Epidermal melanocyte (primary cell): ENCODE results near the gene NOSTRIN.
"Not testable (repeated sequence)": the region's sequence is repeated elsewhere in the genome, so short reads cannot be mapped to it uniquely, and the experiment has no call there.

Experiments
- DNase-seq: peaks from one replicate; pipeline ENCODE4 v3.0.0; 2011; ENCODE audit warnings: low spot score; ENCODE audit not compliant: insufficient read length

NOSTRIN gene, protein sequence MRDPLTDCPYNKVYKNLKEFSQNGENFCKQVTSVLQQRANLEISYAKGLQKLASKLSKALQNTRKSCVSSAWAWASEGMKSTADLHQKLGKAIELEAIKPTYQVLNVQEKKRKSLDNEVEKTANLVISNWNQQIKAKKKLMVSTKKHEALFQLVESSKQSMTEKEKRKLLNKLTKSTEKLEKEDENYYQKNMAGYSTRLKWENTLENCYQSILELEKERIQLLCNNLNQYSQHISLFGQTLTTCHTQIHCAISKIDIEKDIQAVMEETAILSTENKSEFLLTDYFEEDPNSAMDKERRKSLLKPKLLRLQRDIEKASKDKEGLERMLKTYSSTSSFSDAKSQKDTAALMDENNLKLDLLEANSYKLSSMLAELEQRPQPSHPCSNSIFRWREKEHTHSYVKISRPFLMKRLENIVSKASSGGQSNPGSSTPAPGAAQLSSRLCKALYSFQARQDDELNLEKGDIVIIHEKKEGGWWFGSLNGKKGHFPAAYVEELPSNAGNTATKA

DNA sequence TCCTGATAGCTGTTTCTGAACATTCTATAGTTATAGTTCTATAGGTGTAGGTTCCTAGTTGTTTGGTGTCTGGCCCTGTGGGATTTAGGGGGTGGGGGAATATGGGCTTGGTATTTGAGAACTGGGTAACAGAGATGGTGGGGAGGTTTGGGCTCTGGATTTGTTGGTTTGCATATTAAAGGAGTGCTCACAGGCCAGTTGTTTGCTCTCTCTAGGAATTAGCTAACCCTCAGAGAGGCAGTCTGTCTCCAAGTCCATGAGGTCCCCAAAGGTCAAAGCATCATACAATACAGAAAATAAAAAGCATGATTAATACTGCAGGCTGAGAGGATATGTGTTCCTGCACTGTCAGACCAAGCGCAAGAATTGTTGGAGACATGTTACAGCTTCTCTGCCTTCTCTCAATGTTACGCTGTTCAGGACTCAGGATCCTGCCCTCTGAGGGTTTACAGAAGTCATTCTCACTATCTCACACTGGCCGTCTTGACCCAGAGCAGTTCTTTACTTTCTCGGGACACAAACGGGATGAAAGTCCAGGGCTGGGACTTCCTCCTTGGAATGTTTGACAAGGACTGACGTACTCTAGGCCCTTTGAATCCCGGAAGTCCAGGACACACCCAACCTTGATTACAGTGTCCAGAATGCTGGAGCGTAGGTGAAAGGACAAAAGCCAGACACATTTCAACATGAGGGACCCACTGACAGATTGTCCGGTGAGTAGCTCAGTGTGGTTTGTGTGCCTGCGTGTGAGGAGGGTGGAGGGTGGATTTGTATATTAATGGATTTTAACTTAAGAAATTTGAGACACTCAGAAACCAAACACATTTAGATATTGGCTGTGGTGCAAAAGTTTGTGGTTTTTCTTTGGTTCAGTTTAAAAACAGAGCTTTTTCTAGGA is at the start of gene NOSTRIN:
TSS of gene NOSTRIN (plus strand) at position 677 of the 898 bp plus-strand sequence. CDS start at position 687, 10 bp downstream.
- no peak for DNase-seq

DNA sequence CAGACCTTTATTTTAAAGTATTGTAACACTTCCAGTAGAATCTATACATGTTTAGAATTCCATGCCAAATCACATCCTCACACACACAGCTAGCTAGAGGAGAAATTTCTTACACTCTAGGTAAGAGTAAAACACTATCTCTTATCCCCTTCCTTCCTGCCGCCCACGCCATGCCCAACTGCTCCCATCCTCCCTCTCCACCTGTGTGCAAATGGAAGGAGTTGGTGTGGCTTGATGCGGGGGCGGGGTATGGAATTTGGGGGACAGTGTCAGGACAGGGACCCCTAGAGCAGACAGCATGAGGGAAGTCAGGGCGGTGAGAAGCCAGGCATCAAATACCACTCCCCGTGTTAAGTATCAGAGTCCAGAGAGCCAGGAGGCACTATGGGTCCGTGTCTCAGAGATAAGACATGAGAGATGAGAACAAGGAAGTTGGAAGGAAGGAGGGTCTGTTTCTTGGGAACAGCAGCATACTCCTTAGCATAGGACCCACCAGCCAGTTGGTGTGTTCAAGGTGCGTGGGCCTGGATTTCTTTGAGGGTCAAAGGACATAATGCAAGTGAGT is 48.6 kb upstream of the NOSTRIN start:
- no peak for DNase-seq

DNA sequence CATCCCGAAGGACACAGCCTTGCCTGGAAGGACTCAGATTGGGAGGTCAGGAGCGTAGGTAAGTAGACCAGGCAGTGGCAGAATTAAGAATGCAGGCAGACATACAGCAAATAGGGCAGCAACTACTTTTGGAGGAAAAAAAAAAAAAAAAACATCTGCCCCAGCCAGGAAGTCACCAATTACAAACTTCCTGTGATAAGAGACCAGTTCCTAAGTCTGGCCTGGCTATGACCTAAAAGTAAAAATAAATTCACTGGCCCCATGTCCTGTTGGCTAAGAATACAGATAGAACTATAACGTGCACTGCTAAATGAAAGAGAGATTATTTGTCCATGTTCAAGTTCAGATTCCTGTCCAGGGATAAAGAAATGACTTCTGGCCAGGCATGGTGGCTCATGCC is 45.2 kb upstream of the NOSTRIN start:
- no peak for DNase-seq

DNA sequence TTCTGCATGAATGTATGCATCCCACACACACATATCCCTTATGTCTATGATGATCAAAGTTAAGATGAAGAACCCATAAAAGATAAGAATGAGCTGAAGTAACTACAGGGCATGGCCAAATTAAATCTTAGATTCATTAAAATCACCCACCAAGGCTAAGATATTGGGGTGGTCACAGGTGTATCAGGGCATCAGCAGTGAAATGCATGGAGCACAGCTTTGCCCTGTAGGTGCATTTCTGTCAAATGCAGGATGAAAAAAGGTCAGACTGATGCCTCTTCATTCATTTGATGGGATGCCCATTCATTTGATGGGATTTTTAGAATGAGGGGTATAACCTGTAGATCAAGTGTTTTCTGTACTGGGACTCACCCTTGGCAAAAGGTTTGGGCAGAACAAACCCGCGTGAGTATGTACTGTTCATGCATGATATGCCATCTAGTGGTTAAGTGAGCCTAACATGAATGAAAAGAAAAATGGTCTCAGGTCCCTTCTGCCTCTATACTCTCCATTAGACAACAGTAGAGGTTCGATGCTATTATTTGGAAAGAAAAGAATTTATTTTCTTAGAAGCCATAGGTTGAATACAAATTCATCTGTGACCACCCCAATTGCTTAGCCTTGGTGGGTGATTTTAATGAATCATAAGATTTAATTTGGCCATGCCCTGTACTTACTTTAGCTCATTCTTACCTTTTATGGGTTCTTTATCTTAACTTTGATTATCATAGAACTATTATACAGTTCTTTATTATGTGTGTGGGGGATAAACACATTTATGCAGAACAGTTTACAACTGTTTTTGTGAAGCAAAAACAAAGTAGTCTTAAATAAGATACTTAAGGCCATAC is 43.2 kb upstream of the NOSTRIN start:
- DNase-seq, result peak; percentile 55

DNA sequence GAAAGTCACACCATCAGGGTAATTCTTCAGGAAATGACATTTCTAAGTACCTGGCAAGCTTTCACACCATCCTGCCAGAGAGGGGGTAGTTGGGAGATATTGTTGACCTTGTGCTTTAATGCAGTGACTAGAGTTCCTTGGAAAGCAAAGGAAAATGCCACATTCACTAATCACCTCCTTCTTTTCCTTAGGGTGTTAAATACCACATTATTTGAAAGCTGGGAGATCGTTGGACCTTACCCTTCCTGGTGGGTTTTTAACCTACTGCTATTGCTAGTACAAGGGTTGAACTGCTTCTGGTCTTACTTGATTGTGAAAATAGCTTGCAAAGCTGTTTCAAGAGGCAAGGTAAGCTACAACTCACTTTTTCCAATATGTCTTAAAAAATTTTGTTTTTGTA is 37.0 kb upstream of the NOSTRIN start:
- no peak for DNase-seq

DNA sequence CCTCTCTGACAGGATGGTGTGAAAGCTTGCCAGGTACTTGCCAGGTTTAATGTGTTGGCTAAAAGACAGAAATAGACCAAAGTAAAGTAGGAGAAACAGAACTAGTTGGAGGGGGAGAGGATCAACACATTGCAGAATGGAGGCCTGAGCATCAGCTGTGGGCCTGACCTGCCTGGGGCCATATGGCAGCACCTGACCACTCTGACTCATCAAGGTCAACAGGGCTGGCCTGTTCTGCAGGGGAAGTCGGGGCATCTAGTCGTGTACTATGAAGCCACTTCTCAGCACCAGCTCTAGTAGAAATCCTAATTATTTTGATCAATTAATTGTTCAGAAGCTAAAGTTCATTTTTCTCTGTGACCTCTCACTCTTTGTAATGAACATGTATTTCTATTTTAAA is 35.8 kb upstream of the NOSTRIN start:
- no peak for DNase-seq

DNA sequence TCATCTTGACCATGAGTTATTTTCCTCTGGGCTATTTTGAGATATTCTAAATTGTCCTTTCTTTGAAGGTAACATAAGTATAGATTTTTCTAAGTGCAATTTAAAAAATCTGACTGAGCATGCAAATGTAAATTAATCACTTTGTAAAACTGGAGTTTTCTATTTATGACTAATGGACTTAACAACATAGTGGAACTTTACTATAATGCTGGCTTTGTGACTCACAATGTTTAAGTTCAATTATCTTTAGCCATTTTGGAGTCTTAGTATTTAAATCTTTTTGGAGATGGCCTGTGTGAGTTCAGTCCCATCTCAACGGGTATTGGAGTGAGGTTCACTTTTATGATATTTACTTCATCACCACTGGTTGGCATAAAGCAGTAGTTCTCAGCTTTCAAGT is 35.2 kb upstream of the NOSTRIN start:
- DNase-seq, result no peak

DNA sequence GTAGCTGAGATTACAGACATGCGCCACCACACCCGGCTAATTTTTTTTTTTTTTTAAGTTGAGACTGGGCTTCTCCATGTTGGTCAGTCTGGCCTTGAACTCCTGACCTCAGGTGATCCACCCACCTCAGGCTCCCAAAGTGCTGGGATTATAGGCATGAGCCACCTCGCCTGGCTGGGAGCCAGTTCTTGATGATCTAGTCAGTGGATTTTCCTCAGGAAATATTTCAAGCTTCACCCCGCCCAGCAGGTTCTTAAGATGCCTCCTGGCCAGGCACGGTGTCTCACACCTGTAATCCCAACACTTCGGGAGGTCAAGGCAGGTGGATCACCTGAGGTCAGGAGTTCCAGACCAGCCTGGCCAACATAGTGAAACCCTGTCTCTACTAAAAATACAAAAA is 34.1 kb upstream of the NOSTRIN start:
- not testable (repeated sequence) for DNase-seq

DNA sequence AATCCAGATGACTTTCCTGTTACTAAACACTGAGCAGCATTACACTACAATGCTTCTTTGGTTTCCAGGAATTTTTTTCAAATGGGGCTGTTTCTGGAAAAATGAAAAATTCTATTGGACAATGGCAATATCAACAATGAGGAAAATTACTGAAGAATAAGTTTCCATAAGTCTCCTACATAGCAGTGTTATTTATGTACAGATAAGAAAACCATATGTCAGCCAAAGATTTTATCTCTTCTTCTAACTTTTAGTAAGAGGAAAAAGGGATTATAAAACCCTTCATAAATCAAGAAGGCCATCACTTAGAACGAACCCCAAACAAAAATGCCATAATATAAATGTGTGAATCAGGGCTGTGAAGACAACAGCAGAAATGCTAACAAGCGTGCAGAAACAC is 31.6 kb upstream of the NOSTRIN start:
- DNase-seq, result no peak

DNA sequence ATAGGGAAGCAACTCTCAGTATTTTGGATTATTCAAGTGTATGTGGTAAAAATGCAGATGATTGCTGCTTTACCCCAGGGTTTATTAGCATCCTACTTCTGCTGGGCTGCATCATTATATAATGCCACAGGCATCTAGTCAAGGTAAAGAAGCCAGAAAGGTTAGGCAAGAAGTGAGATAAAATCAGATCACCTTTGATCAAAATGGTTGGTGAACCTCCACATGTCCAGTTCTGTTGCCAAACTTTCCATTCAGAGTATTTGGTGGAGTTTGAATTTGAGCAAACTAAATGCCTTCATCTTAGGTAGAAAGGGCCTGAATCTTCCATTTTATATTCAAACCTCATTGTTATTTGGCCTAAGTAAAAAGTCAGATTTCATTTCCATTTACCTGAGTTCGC is 29.7 kb upstream of the NOSTRIN start:
- DNase-seq, result no peak

DNA sequence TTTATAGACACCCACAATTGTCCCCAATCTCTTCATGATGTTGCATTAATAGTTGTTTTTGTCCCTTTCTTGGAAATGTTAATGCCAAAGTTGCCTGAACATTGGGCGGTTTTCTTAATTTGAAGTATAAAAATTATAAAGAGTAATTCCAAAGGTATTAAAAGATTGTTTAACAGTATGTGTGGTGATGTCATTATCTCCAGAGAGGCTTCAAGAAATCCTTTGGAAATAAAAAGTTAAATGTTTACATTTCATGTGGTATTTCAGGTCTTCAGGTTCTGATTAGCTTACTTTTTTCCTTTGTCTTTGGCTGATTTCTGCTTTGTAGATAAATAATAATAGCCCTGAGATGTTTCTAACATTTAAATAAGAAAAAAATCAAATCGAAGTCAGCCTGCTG is 29.3 kb upstream of the NOSTRIN start:
- DNase-seq, result no peak

DNA sequence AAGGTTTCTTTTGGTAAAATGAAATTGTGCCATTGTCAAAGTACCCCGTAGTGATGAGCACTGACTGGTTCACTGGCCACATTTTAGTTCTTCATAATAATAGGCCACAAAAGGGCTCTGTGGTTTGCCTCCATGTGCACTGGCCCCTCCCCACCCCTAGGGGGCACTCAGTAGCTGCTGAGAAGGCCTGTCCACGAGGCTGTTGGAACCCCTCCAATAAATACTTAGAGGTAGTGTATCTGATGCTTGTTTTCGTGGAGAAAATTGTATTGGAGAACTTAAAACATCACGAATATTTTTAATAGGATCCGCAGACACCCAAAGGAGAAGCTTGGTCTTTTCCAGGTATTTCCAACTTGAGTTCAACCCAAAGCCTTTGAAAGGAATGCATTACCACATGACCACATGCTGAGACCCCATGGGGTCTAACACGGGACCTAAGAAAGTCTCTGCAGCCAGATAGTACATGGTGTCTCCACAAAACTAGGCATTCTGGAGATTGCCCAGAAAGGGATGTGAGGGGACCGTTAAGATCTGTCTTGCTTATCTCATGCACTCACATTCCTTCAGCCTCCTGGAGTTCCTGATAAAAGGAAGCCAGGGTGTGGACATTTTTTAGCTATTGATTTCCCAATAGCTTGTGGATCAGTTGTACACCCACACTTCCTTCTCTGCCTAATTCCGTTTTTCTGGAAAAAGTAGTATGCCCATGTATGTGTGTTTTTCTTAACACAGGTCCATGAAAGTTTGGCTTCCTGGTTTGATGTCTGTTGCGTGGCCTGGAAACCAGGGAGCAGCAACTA is 28.5 kb upstream of the NOSTRIN start:
- DNase-seq, result no peak

DNA sequence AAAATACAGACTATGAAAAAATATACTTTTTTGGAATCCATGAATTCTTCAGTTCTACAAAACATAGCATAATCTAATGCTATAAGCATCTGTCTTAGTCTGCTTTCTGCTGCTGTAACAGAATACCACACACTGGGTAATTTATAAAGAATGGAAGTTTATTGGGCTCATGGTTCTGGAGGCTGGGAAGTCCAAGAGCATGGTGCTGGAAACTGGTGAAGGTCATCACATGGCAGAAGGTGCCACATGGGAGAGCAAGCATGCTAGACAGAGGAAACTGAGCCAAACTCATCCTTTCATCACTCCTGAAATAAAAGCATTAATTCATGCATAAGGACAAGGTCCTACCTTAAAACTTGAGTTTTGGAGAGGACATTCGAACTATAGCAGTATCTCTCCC is 26.6 kb upstream of the NOSTRIN start:
- no peak for DNase-seq

DNA sequence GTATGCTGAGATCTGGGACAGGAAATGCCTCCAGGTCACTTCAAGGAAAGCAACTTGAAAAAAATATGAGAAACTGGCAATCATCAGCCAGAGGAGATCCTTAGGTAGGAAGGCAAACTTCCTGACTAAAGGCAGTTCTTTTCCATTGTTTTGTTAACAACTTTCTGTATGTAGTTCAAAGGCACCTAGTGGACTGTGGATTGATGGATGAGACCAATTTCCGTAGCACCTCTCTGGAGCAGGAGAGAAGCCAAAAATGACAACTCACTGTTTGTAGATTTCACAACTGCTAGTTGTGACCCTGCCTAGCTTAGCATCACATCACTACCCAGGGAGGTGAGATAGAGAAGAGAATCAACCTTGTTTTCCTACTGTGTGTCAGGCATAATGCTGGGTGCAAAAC is 21.8 kb upstream of the NOSTRIN start:
- no peak for DNase-seq

DNA sequence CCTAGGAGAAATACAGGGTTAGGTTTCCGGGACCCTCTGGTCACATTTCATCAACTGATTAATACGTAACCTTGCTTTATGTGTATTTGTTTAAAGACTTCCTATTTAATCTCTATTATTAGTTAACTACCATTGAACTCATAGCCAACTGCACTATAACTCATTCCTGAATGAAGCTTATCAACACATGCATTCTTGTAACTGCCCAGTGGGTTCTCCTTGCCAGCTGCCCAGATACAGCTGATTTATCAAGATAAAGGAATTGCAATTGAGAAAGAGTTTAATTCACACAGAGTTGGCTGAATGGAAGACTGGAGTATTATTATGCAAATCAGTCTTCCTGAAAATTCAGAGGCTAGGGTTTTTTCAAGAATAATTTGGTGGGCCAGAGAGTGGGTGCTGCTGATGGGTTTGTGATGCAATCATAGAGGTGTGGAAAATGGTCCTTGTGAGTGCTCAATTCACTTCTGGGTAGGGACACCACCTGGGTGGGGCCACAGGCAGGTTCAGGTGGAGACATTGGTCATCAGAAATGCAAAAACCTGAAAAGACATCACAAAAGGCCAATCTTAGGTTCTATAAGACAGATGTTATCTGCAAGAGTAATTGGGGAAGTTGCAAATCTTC is 21.1 kb upstream of the NOSTRIN start:
- DNase-seq, result no peak

DNA sequence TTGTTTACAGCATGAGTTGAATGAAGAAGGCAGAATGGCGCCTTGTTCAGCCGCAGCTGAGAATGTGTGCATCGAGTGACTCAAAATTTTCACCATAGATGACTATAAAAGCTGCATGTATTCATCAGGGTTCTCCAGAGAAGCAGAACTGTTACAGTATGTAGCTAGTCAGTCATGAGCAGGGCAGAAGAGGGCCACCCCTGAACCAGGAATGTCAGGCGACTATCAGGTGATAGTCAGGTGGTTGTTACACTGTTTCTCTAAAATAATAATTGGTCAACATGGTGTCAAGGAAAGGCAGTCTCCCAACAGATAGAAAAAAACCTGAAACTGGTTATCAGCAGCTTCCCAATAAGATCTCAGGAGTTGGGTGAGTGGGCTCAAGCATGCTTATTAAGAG is 20.2 kb upstream of the NOSTRIN start:
- no peak for DNase-seq

DNA sequence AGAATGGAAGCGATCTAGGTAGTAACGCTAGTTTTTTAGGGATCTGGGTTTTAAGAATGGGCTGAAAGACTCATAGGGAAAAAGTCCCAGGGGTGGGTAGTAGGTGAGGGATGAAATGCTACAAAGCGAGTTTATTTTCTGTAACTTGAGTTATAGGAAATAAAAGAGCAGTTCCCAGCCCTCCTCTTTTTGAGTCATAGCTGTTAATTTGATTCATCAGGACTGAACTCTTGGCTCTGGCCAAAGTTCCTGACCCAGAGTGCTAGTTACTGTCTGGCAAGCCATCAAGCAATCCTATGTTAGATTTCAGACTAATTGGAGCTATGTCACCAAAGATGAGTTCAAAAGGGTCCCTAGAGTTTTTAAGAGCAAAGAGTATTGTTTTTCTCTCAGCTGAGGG is 17.4 kb upstream of the NOSTRIN start:
- no peak for DNase-seq

DNA sequence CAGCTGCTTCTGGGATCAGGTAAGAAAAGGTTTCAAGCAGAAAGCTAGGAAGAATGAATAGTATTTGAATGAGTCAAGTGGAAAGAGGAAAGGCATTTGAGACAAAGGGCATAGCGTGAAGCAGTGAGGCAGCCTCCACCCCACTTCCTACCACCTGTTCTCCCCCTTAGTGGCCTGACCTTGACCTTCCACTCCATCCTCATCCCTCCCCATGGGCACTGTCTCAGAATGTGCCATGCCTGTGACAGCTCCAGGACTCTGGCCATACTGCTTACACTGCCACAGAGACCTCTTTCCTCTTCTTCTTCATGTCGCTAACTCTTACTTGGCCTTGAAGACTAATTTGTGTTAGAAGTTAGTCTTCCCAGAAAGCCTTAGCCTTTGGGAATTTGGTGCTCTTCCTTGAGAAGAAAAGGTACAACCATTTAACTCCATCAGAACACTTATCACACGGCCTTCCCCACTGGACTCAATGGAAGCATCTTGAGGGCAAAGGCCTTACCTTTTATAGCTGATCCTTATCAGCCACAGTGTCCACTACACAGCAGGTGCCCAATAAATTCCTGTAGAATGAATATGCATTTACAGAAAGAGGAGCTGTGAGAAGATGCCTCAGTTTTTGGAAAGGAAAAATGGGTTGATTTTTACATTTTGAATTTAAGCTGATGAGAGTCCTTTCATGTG is 15.2 kb upstream of the NOSTRIN start:
- DNase-seq, result no peak

DNA sequence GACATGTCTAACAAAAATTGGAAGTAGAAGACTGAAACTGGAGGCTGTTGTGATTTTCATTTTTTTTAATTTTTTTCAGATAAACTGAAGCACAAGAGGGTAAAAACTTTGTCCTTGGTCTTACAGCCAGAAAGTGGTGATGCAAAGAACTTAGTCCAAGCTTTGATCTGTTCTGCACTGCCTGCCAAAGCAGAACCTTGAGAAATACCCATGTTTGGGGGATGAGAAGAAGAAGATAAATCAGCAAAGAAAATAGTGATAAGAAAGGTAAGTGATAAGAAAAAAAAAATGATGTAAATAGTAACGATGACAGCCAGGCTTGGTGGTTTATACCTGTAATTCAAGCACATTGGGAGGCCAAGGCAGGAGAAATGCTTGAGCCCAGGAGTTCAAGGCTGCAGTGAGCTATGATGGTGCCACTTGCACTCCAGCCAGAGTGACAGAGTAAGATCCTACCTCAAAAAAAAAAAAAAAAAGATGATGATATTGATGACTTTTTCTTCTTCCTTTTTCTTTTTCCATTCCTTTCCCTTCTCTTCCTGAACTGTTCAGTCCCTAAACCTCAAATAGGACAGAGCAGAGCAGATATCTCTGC is 14.6 kb upstream of the NOSTRIN start:
- no peak for DNase-seq
